ENCODE results near the gene AGL. TPM values are rescaled to one million over a fixed set of nuclear protein-coding genes. Genes with fewer than 3 reads are reported as not detected.

Gene AGL
- total and polyA plus RNA-seq, 2 of the 4 experiments (the other 2 are of a cell fraction) = 2.4 to 7.0 TPM

- ATAC-seq (ENCODE audit: low read depth) (peak; percentile 42; the same call in 1 of the 2 replicates), DNase-seq (no peak)
- POLR2A ChIA-PET (ENCODE audit: unreplicated experiment) = no interaction called here
- no peaks in the 10 kb centered on the region for H4K20me1 ChIP-seq (ENCODE audit: insufficient read depth, low read length)
- no peak overlapping the region for H3K56ac ChIP-seq (ENCODE audit: extremely low read depth, insufficient read depth, low read length)
- H3K4ac ChIP-seq (ENCODE audit: low read depth, low read length) = no peak overlapping the region
- H2AK9ac ChIP-seq (replicated peaks; ENCODE audit: low read depth, low read length, poor library complexity) = no peak overlapping the region
- dilution Hi-C loops (cut with HindIII; ENCODE audit: low sequenced_read_pairs, unreplicated experiment) = no loop called here
- no peak overlapping the region for H2BK20ac ChIP-seq (ENCODE audit: low read depth, low read length)
- H2BK120ac ChIP-seq (ENCODE audit: low read depth, low read length) = no peak overlapping the region
- intact Hi-C loops (cut with micrococcal nuclease) = no loop called here
- no peak overlapping the region for H3K27ac ChIP-seq (ENCODE audit: insufficient read depth, low read length)
- no peaks in the 10 kb centered on the region for H3K79me1 ChIP-seq (ENCODE audit: low read depth in 1 of 2, low read length in 2 of 2)
- H3K9me1 ChIP-seq (ENCODE audit: insufficient read depth, low read length) = no peaks in the 10 kb centered on the region
- no peak overlapping the region for H3K9ac ChIP-seq (ENCODE audit: low read depth, low read length)
- WGBS, 2 experiments (ENCODE audit: extremely low coverage in 2 of 2, insufficient read length in 1 of 2) = no CpG with 5 or more reads among the region's 6 CpGs
- peaks cover 1% of the 10 kb centered on the region; the same call in 1 of the 2 replicates for H3K36me3 ChIP-seq (ENCODE audit: control insufficient read depth, insufficient read depth, low read length)
- no peaks in the 10 kb centered on the region for H3K9me3 ChIP-seq (ENCODE audit: control insufficient read depth, insufficient read depth, low read length)
- H4K5ac ChIP-seq (ENCODE audit: low read depth, low read length) = no peak overlapping the region
- no peak overlapping the region for H3K14ac ChIP-seq (replicated peaks; ENCODE audit: low read depth, low read length)
- H4K8ac ChIP-seq (ENCODE audit: low read depth in 2 of 2, low read length in 2 of 2) = no peak overlapping the region
- no peak overlapping the region for H3K4me3 ChIP-seq (ENCODE audit: insufficient read depth, low read depth, low read length)
- H2BK15ac ChIP-seq (ENCODE audit: low read depth, low read length) = no peak overlapping the region
- H4K91ac ChIP-seq (ENCODE audit: insufficient read depth, low read depth, low read length) = no peak overlapping the region
- H2BK5ac ChIP-seq (ENCODE audit: low read depth, low read length, poor library complexity, severe bottlenecking) = no peak overlapping the region
- in situ Hi-C loops (cut with MboI; ENCODE audit: low sequenced_read_pairs) = no loop called here
- 0 out of 2 replicates have a peak, but pooled peaks cover 3% of the 10 kb centered on the region for H3K4me1 ChIP-seq (ENCODE audit: control insufficient read depth, insufficient read depth, low read length)
- CTCF ChIA-PET = no interaction called here
- no peaks in the 10 kb centered on the region for H3K27me3 ChIP-seq (ENCODE audit: control insufficient read depth, insufficient read depth, low read length)
- no peak overlapping the region for H3K18ac ChIP-seq (ENCODE audit: low read depth, low read length)
- no TSS peak for BruUV-seq (replicated peaks)
- H2AK5ac ChIP-seq (ENCODE audit: low read depth, low read length) = no peak overlapping the region
- peak overlapping the region; percentile 42; the same call in 1 of the 2 replicates for H3K4me2 ChIP-seq (ENCODE audit: low read depth, low read length)
- no peak overlapping the region for H2AFZ ChIP-seq (replicated peaks; ENCODE audit: low read length, poor library complexity)
- TF ChIP-seq FOS (IDR thresholded peaks at IDR 0.05; ENCODE audit: low read depth, low read length) (no peak), POLR2A (IDR thresholded peaks at IDR 0.05; ENCODE audit: low read depth, low read length) (no peak), BHLHE40 (IDR thresholded peaks at IDR 0.05; ENCODE audit: low read depth, low read length) (no peak), CTCF (conservative IDR thresholded peaks at IDR 0.05; ENCODE audit: low read depth, low read length) (no peak), RAD21 (IDR thresholded peaks at IDR 0.05; ENCODE audit: low read length) (no peak), RCOR1 (IDR thresholded peaks at IDR 0.05; ENCODE audit: insufficient replicate concordance, low read length) (no peak), MAFK (IDR thresholded peaks at IDR 0.05; ENCODE audit: low read depth, low read length) (no peak), CEBPB (IDR thresholded peaks at IDR 0.05; ENCODE audit: low read depth, low read length) (no peak)
- TF ChIP-seq, protein P1, sequence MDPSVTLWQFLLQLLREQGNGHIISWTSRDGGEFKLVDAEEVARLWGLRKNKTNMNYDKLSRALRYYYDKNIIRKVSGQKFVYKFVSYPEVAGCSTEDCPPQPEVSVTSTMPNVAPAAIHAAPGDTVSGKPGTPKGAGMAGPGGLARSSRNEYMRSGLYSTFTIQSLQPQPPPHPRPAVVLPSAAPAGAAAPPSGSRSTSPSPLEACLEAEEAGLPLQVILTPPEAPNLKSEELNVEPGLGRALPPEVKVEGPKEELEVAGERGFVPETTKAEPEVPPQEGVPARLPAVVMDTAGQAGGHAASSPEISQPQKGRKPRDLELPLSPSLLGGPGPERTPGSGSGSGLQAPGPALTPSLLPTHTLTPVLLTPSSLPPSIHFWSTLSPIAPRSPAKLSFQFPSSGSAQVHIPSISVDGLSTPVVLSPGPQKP (IDR thresholded peaks at IDR 0.05; ENCODE audit: borderline replicate concordance, low read depth, low read length) = no peak
- H3K23ac ChIP-seq (ENCODE audit: low read depth, low read length) = no peak overlapping the region
Measured at GRCh38 chr1:99869723-99870122, 19.6 kb downstream of the AGL start.

Data from IMR-90 (cell line).